ENCODE data around the gene PIF1.
"Not testable (repeated sequence)": the region's sequence is repeated elsewhere in the genome, so short reads cannot be mapped to it uniquely, and the experiment has no call there.

The PIF1 gene

GRCh38 chr15:64800476-64800875, 25.0 kb downstream of the PIF1 start:
- Histone ChIP-seq H3K79me2 (ENCODE audit: insufficient read depth, low read length) (no peaks in the 10 kb centered on the region), H3K9me2 (replicated peaks; ENCODE audit: low read depth, low read length) (no peaks in the 10 kb centered on the region), H3F3A (ENCODE audit: low read depth) (no peaks in the 10 kb centered on the region), H2AFZ (ENCODE audit: low read length) (no peak overlapping the region), H3K4me2 (ENCODE audit: low read depth, low read length, poor library complexity, severe bottlenecking) (no peak overlapping the region), H3K36me3 (ENCODE audit: insufficient read depth, low read length) (no peaks in the 10 kb centered on the region), H3K4me1 (ENCODE audit: insufficient read depth, low read length, poor library complexity, severe bottlenecking) (no peaks in the 10 kb centered on the region), H3K4me3 (ENCODE audit: low read length, poor library complexity, severe bottlenecking) (no peak overlapping the region), H3K9me3 (ENCODE audit: insufficient read depth, low read depth, low read length) (no peaks in the 10 kb centered on the region), H4K20me1 (ENCODE audit: insufficient read depth, low read length, poor library complexity, severe bottlenecking) (no peaks in the 10 kb centered on the region), H3K27me3 (ENCODE audit: insufficient read depth, low read length, poor library complexity, severe bottlenecking) (no peaks in the 10 kb centered on the region), H3K9ac (ENCODE audit: low read depth, low read length, poor library complexity, severe bottlenecking) (no peak overlapping the region)
- TF ChIP-seq CTCF (conservative IDR thresholded peaks at IDR 0.05; ENCODE audit: low read length) (no peak), EZH2phosphoT487 (IDR thresholded peaks at IDR 0.05; ENCODE audit: borderline replicate concordance) (no peak)

- H4K20me1 ChIP-seq (ENCODE audit: insufficient read depth, low read length, poor library complexity, severe bottlenecking); H3K4me3 ChIP-seq (ENCODE audit: low read length, poor library complexity, severe bottlenecking); H2AFZ ChIP-seq (ENCODE audit: low read length); H3K4me1 ChIP-seq (ENCODE audit: insufficient read depth, low read length, poor library complexity, severe bottlenecking); H3K36me3 ChIP-seq (ENCODE audit: insufficient read depth, low read length); H3K27me3 ChIP-seq (ENCODE audit: insufficient read depth, low read length, poor library complexity, severe bottlenecking); H3F3A ChIP-seq (ENCODE audit: low read depth); H3K9me3 ChIP-seq (ENCODE audit: insufficient read depth, low read depth, low read length); H3K9ac ChIP-seq (ENCODE audit: low read depth, low read length, poor library complexity, severe bottlenecking); H3K9me2 ChIP-seq (replicated peaks; ENCODE audit: low read depth, low read length); H3K4me2 ChIP-seq (ENCODE audit: low read depth, low read length, poor library complexity, severe bottlenecking); H3K79me2 ChIP-seq (ENCODE audit: insufficient read depth, low read length): not testable (repeated sequence)
These were observed 26.5 kb downstream of the PIF1 start for GRCh38 chr15:64798905-64799304.

- not testable (repeated sequence) for H3K9ac ChIP-seq (ENCODE audit: low read depth, low read length, poor library complexity, severe bottlenecking); H3F3A ChIP-seq (ENCODE audit: low read depth); H4K20me1 ChIP-seq (ENCODE audit: insufficient read depth, low read length, poor library complexity, severe bottlenecking); H3K9me2 ChIP-seq (replicated peaks; ENCODE audit: low read depth, low read length); H3K36me3 ChIP-seq (ENCODE audit: insufficient read depth, low read length); H3K9me3 ChIP-seq (ENCODE audit: insufficient read depth, low read depth, low read length); H3K27me3 ChIP-seq (ENCODE audit: insufficient read depth, low read length, poor library complexity, severe bottlenecking); H3K4me3 ChIP-seq (ENCODE audit: low read length, poor library complexity, severe bottlenecking); H3K79me2 ChIP-seq (ENCODE audit: insufficient read depth, low read length); H3K4me1 ChIP-seq (ENCODE audit: insufficient read depth, low read length, poor library complexity, severe bottlenecking); H3K4me2 ChIP-seq (ENCODE audit: low read depth, low read length, poor library complexity, severe bottlenecking); H2AFZ ChIP-seq (ENCODE audit: low read length)
These were observed 29.5 kb downstream of the PIF1 start for GRCh38 chr15:64795921-64796320.

DNA sequence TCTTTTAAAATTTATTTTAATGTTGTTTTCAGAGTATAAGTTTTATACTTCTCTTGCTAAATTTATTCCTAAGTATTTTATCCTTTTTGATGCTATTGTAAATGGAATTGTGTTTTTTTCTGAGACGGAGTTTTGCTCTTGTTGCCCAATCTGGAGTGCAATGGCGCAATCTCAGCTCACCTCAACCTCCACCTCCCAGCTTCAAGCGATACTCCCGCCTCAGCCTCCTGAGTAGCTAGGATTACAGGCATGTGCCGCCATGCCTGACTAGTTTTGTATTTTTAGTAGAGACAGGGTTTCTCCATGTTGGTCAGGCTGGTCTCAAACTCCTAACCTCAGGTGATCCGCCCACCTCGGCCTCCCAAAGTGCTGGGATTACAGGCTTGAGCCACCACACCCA, 30.1 kb downstream of the PIF1 start:
- H3K79me2 ChIP-seq (ENCODE audit: insufficient read depth, low read length); H3K4me1 ChIP-seq (ENCODE audit: insufficient read depth, low read length, poor library complexity, severe bottlenecking); H3K9ac ChIP-seq (ENCODE audit: low read depth, low read length, poor library complexity, severe bottlenecking); H3K9me2 ChIP-seq (replicated peaks; ENCODE audit: low read depth, low read length); H3K36me3 ChIP-seq (ENCODE audit: insufficient read depth, low read length); H4K20me1 ChIP-seq (ENCODE audit: insufficient read depth, low read length, poor library complexity, severe bottlenecking); H2AFZ ChIP-seq (ENCODE audit: low read length); H3K4me2 ChIP-seq (ENCODE audit: low read depth, low read length, poor library complexity, severe bottlenecking); H3K4me3 ChIP-seq (ENCODE audit: low read length, poor library complexity, severe bottlenecking); H3K27me3 ChIP-seq (ENCODE audit: insufficient read depth, low read length, poor library complexity, severe bottlenecking); H3F3A ChIP-seq (ENCODE audit: low read depth); H3K9me3 ChIP-seq (ENCODE audit: insufficient read depth, low read depth, low read length): not testable (repeated sequence)

DNA sequence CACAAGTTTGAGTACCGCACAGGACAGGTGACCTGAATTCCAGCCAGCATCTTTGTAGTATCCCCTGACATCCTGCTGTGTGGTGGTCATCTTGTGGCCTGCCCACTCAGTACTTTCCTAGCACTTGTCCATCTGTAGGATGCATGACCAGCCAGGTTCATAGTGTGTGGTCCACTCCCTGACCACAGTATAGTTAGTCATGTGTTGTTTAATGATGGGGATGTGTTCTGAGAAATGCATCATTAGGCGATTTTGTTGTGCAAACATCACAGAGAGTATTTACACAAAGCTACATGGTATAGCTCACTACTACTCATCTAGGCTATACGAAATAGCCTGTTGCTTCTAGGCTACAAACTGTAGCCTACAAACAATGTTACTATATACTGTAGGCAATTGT, 33.2 kb downstream of the PIF1 start:
- no peak for TF ChIP-seq EZH2phosphoT487 (IDR thresholded peaks at IDR 0.05; ENCODE audit: borderline replicate concordance)
- TF ChIP-seq CTCF (conservative IDR thresholded peaks at IDR 0.05; ENCODE audit: low read length), result no peak
- H3K9ac ChIP-seq (ENCODE audit: low read depth, low read length, poor library complexity, severe bottlenecking), result no peak overlapping the region

More for the DNA sequence above, 33.2 kb downstream of the PIF1 start:
- no peak overlapping the region for H3K4me2 ChIP-seq (ENCODE audit: low read depth, low read length, poor library complexity, severe bottlenecking)
- no peak overlapping the region for H3K4me3 ChIP-seq (ENCODE audit: low read length, poor library complexity, severe bottlenecking)
- H3K79me2 ChIP-seq (ENCODE audit: insufficient read depth, low read length), result no peaks in the 10 kb centered on the region
- H3F3A ChIP-seq (ENCODE audit: low read depth), result no peaks in the 10 kb centered on the region
- no peaks in the 10 kb centered on the region for H3K9me2 ChIP-seq (replicated peaks; ENCODE audit: low read depth, low read length)
- H3K9me3 ChIP-seq (ENCODE audit: insufficient read depth, low read depth, low read length), result no peaks in the 10 kb centered on the region
- no peaks in the 10 kb centered on the region for H4K20me1 ChIP-seq (ENCODE audit: insufficient read depth, low read length, poor library complexity, severe bottlenecking)
- H3K27me3 ChIP-seq (ENCODE audit: insufficient read depth, low read length, poor library complexity, severe bottlenecking), result no peaks in the 10 kb centered on the region
- no peaks in the 10 kb centered on the region for H3K36me3 ChIP-seq (ENCODE audit: insufficient read depth, low read length)
- H3K4me1 ChIP-seq (ENCODE audit: insufficient read depth, low read length, poor library complexity, severe bottlenecking), result no peaks in the 10 kb centered on the region
- no peak overlapping the region for H2AFZ ChIP-seq (ENCODE audit: low read length)

Data from Loucy (cell line).